HFFc6 (cell line): ENCODE measurements around the gene SH3GL1. TPM values are rescaled to one million over a fixed set of nuclear protein-coding genes. Genes with fewer than 3 reads are reported as not detected.

Source experiments
- DNase-seq: peaks from one replicate; pipeline ENCODE4 v3.0.0-alpha.2; 2018
- H3K27ac Mint-ChIP-seq: 2 replicates; pipeline ENCODE4 v1.8.0; 2020; ENCODE audit warnings: mild to moderate bottlenecking, mixed read lengths
- H3K27me3 Mint-ChIP-seq: 2 replicates; pipeline ENCODE4 v1.8.0; 2021; ENCODE audit warnings: mild to moderate bottlenecking, moderate library complexity, mixed read lengths; ENCODE audit not compliant: insufficient read depth
- H3K36me3 Mint-ChIP-seq: 2 replicates; pipeline ENCODE4 v1.8.0; 2021; ENCODE audit warnings: low read depth, mixed read lengths
- H3K4me1 Mint-ChIP-seq: 2 replicates; pipeline ENCODE4 v1.8.0; 2020; ENCODE audit warnings: low read depth, mixed read lengths
- H3K4me3 Mint-ChIP-seq: 2 replicates; pipeline ENCODE4 v1.8.0; 2020; ENCODE audit warnings: mild to moderate bottlenecking, moderate library complexity, mixed read lengths
- H3K9me3 Mint-ChIP-seq: 2 replicates; pipeline ENCODE4 v1.8.0; 2020; ENCODE audit warnings: mild to moderate bottlenecking, mixed read lengths
- total RNA-seq, 6 experiments: library from RNA; stranded (reverse); fragmentation: NEBNext Ultra II Directional; extraction: Animal tissue kit (Norgen Biotek cat#: 25700); gene quantifications; 2 replicates in 1 of 6; 3 replicates in 5 of 6; pipeline ENCODE4 v1.2.3, GENCODE V29; 2021
- TF ChIP-seq, protein P1 (sequence below): fragments of 200-600 bp; sonication (generic); IDR thresholded peaks from 2 replicates; pipeline ENCODE4 v1.5.0; 2021; ENCODE audit warnings: antibody characterized with exemption, mild to moderate bottlenecking

Gene SH3GL1
- total RNA-seq, 6 experiments from 2014 or later = 102 to 126 (median 110) TPM

GRCh38 chr19:4376028-4376670, 24.2 kb downstream of the SH3GL1 start:
- H3K27me3 Mint-ChIP-seq = peaks cover 1% of the 10 kb centered on the region; the same call in 1 of the 2 replicates
- peaks cover 65% of the 10 kb centered on the region for H3K4me1 Mint-ChIP-seq
- no peaks in the 10 kb centered on the region for H3K36me3 Mint-ChIP-seq
- peak overlapping the region; percentile 64 for H3K4me3 Mint-ChIP-seq
- peak overlapping the region; percentile 98 for H3K27ac Mint-ChIP-seq
- no peak for DNase-seq
- H3K9me3 Mint-ChIP-seq = no peaks in the 10 kb centered on the region
- TF ChIP-seq, protein P1, sequence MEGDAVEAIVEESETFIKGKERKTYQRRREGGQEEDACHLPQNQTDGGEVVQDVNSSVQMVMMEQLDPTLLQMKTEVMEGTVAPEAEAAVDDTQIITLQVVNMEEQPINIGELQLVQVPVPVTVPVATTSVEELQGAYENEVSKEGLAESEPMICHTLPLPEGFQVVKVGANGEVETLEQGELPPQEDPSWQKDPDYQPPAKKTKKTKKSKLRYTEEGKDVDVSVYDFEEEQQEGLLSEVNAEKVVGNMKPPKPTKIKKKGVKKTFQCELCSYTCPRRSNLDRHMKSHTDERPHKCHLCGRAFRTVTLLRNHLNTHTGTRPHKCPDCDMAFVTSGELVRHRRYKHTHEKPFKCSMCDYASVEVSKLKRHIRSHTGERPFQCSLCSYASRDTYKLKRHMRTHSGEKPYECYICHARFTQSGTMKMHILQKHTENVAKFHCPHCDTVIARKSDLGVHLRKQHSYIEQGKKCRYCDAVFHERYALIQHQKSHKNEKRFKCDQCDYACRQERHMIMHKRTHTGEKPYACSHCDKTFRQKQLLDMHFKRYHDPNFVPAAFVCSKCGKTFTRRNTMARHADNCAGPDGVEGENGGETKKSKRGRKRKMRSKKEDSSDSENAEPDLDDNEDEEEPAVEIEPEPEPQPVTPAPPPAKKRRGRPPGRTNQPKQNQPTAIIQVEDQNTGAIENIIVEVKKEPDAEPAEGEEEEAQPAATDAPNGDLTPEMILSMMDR = 0 out of 2 replicates have a peak, but pooled peaks have one; percentile 34

- Mint-ChIP-seq H3K4me3 (peak overlapping the region; percentile 64), H3K9me3 (no peaks in the 10 kb centered on the region), H3K27ac (peak overlapping the region; percentile 98), H3K4me1 (peaks cover 61% of the 10 kb centered on the region), H3K36me3 (no peaks in the 10 kb centered on the region), H3K27me3 (peaks cover 1% of the 10 kb centered on the region; the same call in 1 of the 2 replicates)
- TF ChIP-seq, protein P1 = peak; percentile 75
- DNase-seq = peak; percentile 82
Observed at GRCh38 chr19:4375164-4376027, 25.0 kb downstream of the SH3GL1 start.

GRCh38 chr19:4374498-4375163, 25.7 kb downstream of the SH3GL1 start:
- peaks cover 1% of the 10 kb centered on the region; the same call in 1 of the 2 replicates for H3K27me3 Mint-ChIP-seq
- no peaks in the 10 kb centered on the region for H3K36me3 Mint-ChIP-seq
- no peaks in the 10 kb centered on the region for H3K9me3 Mint-ChIP-seq
- peak overlapping the region; percentile 98 for H3K27ac Mint-ChIP-seq
- H3K4me1 Mint-ChIP-seq = peaks cover 54% of the 10 kb centered on the region
- TF ChIP-seq, protein P1 = peak; percentile 47; the same call in 1 of the 2 replicates
- H3K4me3 Mint-ChIP-seq = peak overlapping the region; percentile 74
- DNase-seq = peak; percentile 90

DNA sequence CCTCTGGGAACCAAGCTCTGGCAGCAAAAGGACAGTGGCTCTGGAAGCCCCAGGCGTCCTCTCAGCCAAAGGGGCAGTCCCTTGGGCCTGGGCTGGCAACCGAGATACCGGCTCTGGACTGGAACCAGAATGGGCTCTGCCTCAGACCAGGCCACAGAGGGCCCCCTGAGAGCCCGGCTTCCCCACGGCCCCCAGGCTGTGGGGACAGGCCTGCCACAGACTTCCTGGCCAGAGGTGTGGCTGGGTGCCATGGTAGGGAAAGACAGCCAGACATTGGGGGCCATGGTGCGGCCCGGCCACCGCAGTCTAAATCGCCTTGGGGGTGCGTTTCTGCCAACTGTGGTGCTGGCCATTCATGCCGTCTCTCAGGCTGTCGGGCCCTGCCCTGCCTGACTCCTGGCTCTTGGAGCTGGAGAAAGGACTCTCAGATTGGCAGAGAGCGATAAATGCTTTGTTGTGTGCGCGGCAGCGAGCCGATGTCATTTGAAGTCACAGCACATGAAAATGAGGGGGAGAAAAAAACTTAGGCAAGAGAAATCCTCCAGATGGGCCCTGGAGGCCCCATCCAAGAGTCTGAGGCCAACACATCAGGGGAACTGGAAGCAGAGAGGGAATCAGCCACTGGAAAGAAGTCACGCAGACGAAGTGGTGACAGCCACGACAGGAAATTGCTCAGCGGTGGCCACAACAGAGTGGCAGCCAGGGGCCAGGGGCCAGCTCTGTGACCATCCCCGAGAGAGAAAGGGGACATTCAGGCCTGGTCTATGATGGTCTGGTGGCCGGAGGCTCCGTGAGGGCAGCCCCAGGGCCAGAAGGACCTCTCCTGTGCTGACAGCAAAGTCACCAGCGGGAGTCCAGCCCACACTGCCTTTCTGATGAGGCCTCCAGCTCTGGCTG, 26.5 kb downstream of the SH3GL1 start:
- Mint-ChIP-seq H3K27ac (peak overlapping the region; percentile 98), H3K4me3 (peak overlapping the region; percentile 74), H3K27me3 (peaks cover 1% of the 10 kb centered on the region; the same call in 1 of the 2 replicates), H3K4me1 (peaks cover 49% of the 10 kb centered on the region), H3K9me3 (no peaks in the 10 kb centered on the region), H3K36me3 (no peaks in the 10 kb centered on the region)
- DNase-seq = peak; percentile 19
- TF ChIP-seq, protein P1 = no peak

GRCh38 chr19:4373013-4373367, 27.4 kb downstream of the SH3GL1 start:
- H3K27ac Mint-ChIP-seq = peak overlapping the region; percentile 98
- peaks cover 49% of the 10 kb centered on the region for H3K4me1 Mint-ChIP-seq
- no peaks in the 10 kb centered on the region for H3K9me3 Mint-ChIP-seq
- DNase-seq = no peak
- H3K27me3 Mint-ChIP-seq = peaks cover 3% of the 10 kb centered on the region
- TF ChIP-seq, protein P1 = no peak
- H3K4me3 Mint-ChIP-seq = no peak overlapping the region
- H3K36me3 Mint-ChIP-seq = no peaks in the 10 kb centered on the region
